Subcutaneous adipose tissue (tissue), 4 donors: ENCODE measurements around the gene NPIPB8. TPM values are rescaled to one million over a fixed set of nuclear protein-coding genes. Genes with fewer than 3 reads are reported as not detected.

Experiments
- total RNA-seq, 4 donors: library from RNA; depleted of rRNA; stranded (reverse); fragments of >200 nt; gene quantifications; one replicate each; pipeline ENCODE4 v1.1.0, GENCODE V29; 2016
- TF ChIP-seq, protein P1 (sequence below): fragments of 450-650 bp; IDR thresholded peaks from one replicate; pipeline ENCODE4 v1.5.1; 2016; ENCODE audit warnings: low read depth, mild to moderate bottlenecking, control low read depth, antibody characterized with exemption, moderate library complexity

NPIPB8 gene
- total RNA-seq, 4 donors from 2014 or later = not detected

DNA sequence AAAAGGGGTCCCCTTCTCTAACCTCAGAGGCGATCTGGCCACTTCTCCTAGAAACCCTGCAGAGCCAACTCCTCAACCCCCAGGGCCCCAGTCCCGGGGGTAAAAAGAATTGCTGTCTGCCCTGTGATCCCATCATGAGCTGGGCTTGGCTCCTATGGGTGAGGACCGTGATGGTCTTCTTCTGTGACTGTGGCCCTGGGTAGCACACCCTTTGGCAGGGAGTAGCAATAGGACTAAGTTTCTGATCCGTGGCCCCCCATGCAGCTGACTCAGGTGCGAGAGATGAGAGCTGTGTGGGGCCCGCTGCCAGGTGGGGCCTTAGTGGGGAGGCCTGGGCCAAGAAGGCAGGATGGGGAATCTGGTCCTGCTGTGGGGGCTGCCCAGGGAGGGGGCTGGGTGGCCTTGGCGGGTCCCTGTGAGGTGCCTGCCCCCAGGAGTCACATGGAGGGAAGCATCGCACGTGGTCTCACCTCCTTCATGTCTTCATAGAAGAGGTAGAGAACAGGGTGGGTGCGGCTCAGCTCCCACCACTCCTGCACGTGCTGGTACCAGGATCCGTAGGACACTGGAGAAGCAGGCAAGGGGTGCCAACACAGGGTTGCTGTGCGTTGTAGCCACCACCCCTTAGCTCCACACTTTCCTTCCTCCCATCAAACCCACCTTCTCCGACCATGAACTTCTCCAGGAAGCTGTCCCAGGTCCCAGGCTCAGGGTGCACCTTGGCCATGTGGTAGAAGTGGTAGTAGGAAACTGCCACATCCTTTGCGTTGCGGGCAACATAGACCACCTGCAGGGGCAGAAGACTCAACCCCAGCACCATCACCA is 31.4 kb upstream of the NPIPB8 start:
- TF ChIP-seq, protein P1, sequence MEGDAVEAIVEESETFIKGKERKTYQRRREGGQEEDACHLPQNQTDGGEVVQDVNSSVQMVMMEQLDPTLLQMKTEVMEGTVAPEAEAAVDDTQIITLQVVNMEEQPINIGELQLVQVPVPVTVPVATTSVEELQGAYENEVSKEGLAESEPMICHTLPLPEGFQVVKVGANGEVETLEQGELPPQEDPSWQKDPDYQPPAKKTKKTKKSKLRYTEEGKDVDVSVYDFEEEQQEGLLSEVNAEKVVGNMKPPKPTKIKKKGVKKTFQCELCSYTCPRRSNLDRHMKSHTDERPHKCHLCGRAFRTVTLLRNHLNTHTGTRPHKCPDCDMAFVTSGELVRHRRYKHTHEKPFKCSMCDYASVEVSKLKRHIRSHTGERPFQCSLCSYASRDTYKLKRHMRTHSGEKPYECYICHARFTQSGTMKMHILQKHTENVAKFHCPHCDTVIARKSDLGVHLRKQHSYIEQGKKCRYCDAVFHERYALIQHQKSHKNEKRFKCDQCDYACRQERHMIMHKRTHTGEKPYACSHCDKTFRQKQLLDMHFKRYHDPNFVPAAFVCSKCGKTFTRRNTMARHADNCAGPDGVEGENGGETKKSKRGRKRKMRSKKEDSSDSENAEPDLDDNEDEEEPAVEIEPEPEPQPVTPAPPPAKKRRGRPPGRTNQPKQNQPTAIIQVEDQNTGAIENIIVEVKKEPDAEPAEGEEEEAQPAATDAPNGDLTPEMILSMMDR = no peak

DNA sequence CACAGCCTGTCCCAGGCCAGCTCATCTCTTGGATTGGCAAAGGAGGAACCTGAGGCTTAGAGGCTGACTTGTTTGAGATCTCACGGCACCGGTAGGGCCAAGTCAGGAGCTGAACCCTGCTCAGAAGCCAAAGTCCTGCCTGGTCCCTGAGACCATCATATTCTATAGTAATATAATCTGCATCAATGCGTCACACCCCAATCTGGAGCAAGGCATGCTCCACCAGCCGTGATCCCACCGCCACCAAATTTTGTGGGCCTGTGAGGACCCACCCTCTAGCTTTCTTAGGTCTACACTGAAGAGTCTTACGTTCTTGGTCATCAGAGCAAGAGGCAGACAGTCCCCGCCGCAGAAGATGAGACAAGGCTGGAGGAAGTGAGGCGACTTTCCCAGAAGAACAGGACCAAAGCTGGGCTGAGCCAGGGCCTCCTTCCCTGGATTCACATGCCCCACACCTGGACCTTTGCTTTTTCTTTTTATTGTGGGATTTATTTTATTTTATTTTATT is 30.7 kb upstream of the NPIPB8 start:
- TF ChIP-seq, protein P1 = no peak

DNA sequence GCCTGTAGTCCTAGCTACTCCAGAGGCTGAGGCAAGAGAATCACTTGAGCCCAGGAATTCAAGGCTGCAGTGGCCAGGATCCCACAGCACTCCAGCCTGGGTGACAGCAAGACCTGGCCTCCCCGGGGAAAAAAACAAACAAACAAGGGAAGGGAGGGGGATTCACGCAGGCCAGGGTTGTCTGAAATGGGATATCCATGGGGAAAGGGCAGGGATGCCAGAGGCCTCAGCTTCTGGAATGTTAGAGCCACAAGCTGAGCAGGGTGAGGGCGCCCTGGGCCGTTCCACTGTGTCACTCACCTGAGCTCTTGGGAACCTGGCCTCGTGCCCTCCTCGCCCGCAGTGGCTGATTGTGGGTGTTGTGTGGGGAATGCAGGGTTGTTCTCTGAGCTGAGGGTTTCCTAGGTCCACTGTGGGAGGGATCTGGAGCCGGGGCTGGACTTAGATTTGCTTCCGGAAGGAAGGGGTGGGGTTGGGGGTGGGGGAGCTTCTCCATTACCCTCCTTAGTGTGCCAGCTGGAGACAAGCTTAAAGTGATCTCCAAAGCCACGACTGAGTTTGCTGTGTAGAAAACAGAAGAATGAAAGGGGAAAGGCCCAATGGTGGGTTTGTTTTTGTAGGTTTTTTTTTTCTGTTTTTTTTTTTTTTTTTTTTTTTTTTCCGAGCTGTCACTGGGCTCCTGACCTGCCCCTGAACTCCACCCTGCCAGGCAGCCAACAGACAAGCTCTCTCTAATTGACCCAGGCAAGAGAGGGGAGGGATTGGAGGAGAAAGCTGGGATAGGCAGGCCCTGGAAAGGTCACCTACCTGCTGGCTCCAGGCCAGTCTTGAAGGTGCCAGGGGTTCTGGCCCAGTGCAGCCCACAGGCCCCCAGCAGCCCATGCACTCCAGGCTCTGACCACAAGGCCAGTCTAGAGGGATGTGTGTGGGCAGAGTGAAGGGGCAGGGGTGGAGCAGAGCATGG is 28.0 kb upstream of the NPIPB8 start, which contains the start of gene SULT1A1:
TSS of gene SULT1A1 (minus strand) at position 414 of the 964 bp plus-strand sequence. CDS start 1,189 bp downstream, outside the sequence.
- TF ChIP-seq, protein P1 = no peak

- TF ChIP-seq, protein P1 = no peak
Observed at GRCh38 chr16:28610595-28611191, 27.2 kb upstream of the NPIPB8 start.

DNA sequence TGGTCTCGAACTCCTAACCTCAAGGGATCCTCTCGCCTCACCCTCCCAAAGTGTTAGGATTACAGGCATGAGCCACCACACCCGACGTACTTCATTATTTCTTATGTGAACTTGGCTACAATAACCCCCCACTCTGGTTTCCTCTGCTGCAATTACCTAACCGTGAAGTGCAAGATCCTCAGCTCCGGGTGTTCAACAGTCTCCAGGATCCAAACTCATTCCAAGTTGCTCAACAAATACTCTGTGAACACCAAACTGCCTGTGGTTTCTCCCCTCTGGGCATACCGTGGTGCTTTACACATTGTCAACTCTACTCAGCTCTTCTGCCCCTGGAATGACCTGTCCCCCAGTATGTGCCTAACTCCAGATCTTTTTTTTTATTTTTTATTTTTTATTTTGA is 21.2 kb upstream of the NPIPB8 start:
- TF ChIP-seq, protein P1 = no peak

DNA sequence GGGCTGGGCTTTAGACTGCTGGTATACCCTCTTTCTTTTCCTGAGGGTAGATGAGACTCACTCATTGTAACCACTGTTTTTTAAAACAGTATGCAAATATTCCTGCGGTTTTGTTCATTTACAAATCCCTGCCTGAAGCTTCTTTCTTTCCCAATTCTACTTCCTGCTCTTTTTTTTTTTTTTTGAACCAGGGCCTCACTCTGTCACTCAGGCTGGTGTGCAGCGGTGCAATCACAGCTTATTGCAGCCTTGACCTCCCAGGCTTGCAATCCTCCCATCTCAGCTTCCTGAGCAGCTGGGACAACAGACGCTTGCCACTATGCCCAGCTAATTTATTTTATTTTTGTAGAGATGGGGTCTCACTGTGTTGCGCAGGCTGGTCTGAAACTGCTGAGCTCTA is 20.0 kb upstream of the NPIPB8 start:
- TF ChIP-seq, protein P1 = no peak
